Measurements from ENCODE around the gene SLC4A1AP.

Gene SLC4A1AP

DNA sequence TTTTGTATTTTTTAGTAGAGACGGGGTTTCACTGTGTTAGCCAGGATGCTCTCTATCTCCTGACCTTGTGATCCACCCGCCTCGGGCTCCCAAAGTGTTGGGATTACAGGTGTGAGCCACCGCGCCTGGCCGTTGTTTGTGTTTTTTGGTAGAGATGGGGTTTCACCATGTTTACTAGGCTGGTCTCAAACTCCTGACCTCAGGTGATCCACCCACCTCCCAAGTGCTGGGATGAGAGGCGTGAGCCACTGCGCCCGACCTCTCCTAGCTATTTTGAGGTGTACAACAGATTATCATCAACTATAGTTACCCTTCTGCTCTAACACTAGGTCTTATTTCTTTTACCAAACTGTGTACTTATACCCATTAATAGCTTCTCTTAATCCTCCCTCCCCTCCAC, 78.9 kb downstream of the SLC4A1AP start:
- TF ChIP-seq MYC (IDR thresholded peaks at IDR 0.05; ENCODE audit: low read depth, low read length): no peak
- TF ChIP-seq, protein P1, sequence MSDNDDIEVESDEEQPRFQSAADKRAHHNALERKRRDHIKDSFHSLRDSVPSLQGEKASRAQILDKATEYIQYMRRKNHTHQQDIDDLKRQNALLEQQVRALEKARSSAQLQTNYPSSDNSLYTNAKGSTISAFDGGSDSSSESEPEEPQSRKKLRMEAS (IDR thresholded peaks at IDR 0.05; ENCODE audit: low read depth, low read length): no peak
- no peak for TF ChIP-seq POLR2A (IDR thresholded peaks at IDR 0.05; ENCODE audit: extremely low read depth, insufficient read length)
- TF ChIP-seq, protein P2, sequence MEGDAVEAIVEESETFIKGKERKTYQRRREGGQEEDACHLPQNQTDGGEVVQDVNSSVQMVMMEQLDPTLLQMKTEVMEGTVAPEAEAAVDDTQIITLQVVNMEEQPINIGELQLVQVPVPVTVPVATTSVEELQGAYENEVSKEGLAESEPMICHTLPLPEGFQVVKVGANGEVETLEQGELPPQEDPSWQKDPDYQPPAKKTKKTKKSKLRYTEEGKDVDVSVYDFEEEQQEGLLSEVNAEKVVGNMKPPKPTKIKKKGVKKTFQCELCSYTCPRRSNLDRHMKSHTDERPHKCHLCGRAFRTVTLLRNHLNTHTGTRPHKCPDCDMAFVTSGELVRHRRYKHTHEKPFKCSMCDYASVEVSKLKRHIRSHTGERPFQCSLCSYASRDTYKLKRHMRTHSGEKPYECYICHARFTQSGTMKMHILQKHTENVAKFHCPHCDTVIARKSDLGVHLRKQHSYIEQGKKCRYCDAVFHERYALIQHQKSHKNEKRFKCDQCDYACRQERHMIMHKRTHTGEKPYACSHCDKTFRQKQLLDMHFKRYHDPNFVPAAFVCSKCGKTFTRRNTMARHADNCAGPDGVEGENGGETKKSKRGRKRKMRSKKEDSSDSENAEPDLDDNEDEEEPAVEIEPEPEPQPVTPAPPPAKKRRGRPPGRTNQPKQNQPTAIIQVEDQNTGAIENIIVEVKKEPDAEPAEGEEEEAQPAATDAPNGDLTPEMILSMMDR (IDR thresholded peaks at IDR 0.05; ENCODE audit: low read depth, low read length): no peak
- no peak for DNase-seq (ENCODE audit: low read depth)
- no peak overlapping the region for H3K4me3 ChIP-seq (ENCODE audit: low read depth, low read length)

Measured in NB4 (cell line).